T-helper 9 cell (primary cell): Measurements from ENCODE around the gene MCRIP2.

Experiments
- DNase-seq: peaks from one replicate; pipeline ENCODE4 v3.0.0-alpha.2; 2020

The MCRIP2 gene

DNA sequence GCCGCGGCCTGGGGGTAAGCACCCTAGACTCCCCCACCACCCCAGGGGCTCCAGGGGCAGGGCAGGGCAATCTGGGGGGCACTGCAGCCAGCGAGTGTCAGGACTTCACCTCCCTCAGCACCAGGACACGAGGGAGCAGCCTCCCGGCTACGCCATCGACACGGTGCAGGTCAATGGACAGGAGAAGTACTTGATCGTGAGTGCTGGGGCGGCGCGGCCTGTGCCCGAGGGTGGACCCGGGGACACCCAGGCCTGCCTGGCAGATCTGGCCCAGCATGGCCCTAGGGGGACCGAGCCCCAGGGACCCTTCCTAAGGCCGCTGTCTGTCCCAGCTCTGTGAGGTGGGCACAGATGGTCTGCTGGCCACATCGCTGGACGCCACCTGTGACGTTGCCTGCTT, 30.7 kb downstream of the MCRIP2 start:
- no peak for DNase-seq

DNA sequence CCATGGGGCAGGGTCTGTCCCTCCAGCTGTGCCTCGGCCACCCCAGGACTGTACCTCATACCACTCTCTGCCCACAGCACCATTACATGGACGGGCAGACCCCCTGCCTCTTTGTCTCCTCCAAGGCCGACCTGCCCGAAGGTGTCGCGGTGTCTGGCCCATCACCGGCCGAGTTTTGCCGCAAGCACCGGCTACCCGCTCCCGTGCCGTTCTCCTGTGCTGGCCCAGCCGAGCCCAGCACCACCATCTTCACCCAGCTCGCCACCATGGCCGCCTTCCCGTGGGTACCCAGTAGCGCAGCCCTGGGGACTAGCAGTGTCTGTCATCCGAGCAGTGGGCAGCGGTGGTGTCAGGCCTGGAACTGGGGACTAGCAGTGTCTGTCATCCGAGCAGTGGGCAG, 31.2 kb downstream of the MCRIP2 start:
- DNase-seq, result no peak

DNA sequence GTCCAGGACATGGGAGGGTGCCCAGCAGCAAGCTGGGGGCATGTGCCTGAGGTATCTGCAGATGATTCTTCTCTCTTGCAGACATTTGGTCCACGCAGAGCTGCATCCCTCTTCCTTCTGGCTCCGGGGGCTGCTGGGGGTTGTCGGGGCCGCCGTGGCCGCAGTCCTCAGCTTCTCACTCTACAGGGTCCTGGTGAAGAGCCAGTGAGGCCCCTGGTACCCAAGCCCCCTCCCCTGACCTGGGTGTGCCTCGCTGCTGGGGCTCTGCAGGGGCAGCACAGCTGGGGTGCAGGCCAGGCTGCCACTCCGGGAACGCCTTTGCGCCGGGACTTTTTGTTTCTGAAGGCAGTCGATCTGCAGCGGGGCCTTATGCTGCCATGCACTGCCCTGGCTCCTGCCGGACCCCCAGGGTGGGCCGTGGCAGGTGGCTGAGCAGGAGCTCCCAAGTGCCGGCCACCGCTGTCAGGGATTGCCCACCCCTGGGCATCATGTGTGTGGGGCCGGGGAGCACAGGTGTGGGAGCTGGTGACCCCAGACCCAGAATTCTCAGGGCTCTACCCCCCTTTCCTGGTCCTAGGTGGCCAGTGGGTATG, 31.9 kb downstream of the MCRIP2 start:
- no peak for DNase-seq

GRCh38 chr16:674214-674881, 32.7 kb downstream of the MCRIP2 start:
- no peak for DNase-seq

DNA sequence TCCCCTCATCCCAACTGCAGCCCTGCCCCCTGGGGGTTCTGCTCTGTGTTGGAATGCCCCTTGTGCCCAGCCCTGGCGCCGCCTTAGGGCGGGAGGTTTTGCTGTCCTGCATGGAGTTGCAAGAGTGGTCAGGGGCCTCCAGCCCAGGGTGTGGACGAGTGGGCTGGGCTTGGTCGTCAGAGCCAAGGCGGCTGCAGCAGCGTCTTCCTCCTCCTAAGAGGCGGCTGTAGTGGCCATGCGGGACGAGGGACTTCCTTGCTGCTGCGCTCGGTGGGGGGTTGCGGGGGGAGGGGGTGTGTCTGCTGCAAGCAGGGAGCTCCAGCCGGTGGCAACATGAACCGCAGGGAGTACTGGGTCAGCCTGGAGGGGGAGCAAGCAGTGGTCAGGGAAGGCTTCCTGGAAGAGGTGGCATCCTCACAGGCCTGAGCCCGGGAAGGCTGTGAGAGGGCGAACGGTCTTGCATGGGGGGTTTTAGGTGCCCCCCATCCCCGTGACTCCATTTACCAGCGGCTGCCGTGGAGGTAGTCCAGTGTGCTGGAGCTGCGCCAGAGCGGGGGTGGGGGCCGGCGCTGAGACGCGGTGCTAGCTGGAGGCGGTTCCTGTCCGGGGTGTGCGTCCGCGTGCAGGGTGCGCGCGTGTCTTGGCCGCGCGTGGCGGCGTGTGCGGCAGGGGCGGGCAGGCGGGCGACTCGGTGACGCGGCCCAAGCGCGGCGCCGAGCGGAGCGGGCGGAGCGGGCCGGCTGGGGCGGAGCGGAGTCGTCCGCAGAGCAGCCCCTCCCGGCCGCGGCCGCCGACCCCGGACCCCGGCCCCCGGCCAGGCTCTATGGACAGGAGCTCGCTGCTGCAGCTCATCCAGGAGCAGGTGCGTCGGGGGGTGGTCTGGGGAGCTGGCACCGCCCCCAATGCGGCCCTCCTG, 33.6 kb downstream of the MCRIP2 start, which contains the start of gene RHBDL1:
TSS of gene RHBDL1 (plus strand) at position 704 of the 916 bp plus-strand sequence. CDS start at position 824, 120 bp downstream.
- DNase-seq, result no peak

DNA sequence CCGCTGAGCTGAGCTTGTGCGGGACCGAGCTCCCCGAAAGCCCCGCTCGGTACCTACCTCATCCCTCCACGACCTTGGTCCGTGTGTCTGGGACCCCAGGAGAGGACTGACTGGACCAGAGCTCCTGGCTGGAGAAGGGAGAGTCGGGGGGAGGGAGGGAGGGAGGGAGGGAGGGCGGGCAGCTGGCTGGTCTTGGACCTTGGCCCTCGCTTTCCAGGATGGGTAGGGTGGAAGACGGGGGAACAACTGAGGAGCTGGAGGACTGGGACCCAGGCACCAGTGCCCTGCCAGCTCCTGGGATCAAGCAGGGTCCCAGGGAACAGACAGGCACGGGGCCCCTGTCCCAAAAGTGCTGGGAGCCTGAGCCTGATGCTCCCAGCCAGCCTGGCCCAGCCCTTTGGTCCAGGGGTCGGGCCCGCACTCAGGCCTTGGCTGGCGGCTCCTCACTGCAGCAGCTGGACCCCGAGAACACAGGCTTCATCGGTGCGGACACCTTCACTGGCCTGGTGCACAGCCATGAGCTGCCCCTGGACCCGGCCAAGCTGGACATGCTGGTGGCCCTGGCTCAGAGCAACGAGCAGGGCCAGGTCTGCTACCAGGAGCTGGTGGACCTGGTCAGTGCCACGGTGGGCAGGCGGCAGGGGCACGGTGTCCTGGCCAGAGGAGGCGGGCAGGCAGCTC, 34.4 kb downstream of the MCRIP2 start:
- DNase-seq, result no peak

- no peak for DNase-seq
Measured at GRCh38 chr16:676565-676902, 34.9 kb downstream of the MCRIP2 start.

DNA sequence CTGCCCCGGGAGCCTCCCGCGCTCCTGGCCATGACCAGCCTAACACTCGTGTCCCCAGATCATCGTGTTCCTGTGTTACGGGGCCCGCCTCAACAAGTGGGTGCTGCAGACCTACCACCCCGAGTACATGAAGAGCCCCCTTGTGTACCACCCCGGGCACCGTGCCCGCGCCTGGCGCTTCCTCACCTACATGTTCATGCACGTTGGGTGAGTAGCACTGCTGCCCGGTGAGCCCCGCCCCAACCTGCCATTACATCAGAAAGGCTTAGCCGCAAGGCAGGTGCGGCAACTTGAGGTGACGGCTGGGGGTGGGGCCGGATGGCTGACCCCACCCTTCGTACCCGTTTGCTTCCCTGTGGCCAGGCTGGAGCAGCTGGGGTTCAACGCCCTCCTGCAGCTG, 35.3 kb downstream of the MCRIP2 start:
- no peak for DNase-seq

GRCh38 chr16:677316-678190, 35.9 kb downstream of the MCRIP2 start:
- no peak for DNase-seq

DNA sequence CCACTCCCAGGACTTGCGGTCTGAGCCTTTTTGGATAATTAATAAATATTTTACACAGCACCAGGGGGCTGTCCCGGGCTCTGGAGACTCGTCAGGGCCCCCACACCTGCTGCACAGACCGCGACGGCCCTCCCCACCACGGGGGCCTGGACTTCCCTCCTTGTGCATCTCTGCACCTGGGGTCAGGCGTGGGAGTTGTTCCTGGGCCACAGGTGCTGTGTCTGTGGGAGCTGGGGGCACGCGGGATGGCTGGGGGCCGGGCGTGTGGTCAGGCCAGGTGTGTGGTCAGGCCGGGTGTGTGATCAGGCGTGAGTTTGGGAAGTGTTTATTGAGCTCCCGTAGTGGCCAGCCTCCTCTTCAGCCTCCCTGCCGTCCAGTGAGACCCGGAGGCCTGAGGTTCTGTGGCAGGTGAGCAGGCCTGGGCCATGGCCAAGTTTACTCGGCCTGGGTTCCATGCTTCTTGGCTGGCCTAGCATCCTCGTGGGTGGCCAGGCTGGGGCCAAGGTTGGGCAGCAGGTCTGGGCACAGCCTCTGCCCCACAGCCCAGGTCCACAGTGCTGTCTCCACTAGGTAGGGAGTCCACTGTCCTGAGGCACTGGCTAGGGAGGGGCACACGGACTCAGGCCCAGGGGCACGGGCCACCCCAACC, 36.7 kb downstream of the MCRIP2 start:
- DNase-seq, result no peak

- peak; percentile 42 for DNase-seq
Measured at GRCh38 chr16:678858-679813, 37.5 kb downstream of the MCRIP2 start.

GRCh38 chr16:679814-680624, 38.4 kb downstream of the MCRIP2 start, which contains the start of gene STUB1:
Gene STUB1 (plus strand): TSS chr16:680410. CDS start chr16:680526, 116 bp downstream.
- DNase-seq, result peak; percentile 91

- no peak for DNase-seq
Measured at GRCh38 chr16:680625-680945, 39.0 kb downstream of the MCRIP2 start.

- no peak for DNase-seq
Measured at GRCh38 chr16:680967-681745, 39.5 kb downstream of the MCRIP2 start.

DNA sequence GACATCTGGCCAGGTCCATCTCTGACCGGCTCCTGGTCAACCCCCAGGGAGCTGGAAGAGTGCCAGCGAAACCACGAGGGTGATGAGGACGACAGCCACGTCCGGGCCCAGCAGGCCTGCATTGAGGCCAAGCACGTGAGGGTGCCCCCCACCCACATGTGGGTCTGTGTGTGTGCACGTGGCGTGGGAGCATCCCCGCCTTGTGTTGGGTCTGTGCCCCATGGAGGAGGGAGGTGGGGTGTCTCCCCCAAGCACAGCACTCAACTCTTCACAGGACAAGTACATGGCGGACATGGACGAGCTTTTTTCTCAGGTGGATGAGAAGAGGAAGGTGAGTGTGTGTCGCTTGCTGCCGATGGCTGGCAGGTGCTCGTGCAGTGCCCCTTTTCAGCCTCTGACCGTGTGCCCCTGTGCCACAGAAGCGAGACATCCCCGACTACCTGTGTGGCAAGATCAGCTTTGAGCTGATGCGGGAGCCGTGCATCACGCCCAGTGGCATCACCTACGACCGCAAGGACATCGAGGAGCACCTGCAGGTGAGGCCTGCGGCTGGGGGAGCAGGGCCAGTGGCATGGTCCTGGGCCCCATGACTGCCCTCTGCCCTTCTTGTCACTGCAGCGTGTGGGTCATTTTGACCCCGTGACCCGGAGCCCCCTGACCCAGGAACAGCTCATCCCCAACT, 40.3 kb downstream of the MCRIP2 start:
- DNase-seq, result no peak

DNA sequence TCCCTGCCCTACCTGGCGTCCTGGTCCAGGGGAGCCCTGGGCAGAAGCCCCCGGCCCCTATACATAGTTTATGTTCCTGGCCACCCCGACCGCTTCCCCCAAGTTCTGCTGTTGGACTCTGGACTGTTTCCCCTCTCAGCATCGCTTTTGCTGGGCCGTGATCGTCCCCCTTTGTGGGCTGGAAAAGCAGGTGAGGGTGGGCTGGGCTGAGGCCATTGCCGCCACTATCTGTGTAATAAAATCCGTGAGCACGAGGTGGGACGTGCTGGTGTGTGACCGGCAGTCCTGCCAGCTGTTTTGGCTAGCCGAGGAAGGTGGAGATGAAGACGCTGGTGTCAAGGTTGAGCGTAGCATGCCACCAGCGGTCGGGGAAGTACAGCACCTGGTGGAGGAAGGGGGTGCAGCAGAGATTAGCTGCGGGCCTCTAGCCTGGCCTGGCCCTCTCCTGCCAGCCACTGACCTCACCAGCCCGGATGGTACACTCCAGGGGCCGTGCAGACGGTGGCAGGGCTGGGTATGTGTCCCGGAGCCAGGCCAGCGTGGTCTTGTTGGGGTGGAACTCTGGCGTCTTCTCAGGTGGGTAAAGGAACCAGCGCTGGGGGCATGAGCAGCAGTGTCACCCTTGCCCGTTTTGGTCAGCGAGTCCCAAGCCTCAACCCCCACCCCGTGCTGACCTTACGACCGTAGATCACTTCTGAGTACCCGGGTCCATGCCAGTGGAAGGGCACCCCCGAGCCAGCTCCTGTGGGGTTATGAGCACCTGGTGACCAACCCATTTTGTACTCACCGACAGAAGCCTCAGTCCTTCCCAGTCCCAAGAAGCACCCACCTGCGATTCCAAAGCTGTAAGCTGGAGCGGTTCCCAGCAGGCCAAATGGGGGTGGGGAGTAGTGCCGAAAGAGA, 41.1 kb downstream of the MCRIP2 start:
- no peak for DNase-seq
